Colonic mucosa (tissue), 4 donors: ENCODE measurements around the gene LRRC8C. TPM values are rescaled to one million over a fixed set of nuclear protein-coding genes. Genes with fewer than 3 reads are reported as not detected.

ENCODE experiments used
- DNase-seq: peaks from one replicate; pipeline ENCODE4 v3.0.0-alpha.2; 2020
- H3K27ac ChIP-seq: fragments of 200-600 bp; one replicate; pipeline ENCODE4 v1.8.0; 2021
- H3K27me3 ChIP-seq: fragments of 200-600 bp; one replicate; pipeline ENCODE4 v1.8.0; 2021
- H3K36me3 ChIP-seq: fragments of 200-600 bp; one replicate; pipeline ENCODE4 v1.8.0; 2021
- H3K4me1 ChIP-seq: fragments of 200-600 bp; one replicate; pipeline ENCODE4 v1.8.0; 2021; ENCODE audit warnings: mild to moderate bottlenecking
- H3K4me3 ChIP-seq: fragments of 200-600 bp; one replicate; pipeline ENCODE4 v1.8.0; 2021
- H3K9ac ChIP-seq, 2 donors: one replicate each; pipeline ENCODE4 v1.7.0; 2013; ENCODE audit warnings: control low read depth in 2 of 2, low read depth in 2 of 2, low read length in 2 of 2
- H3K9me3 ChIP-seq: fragments of 200-600 bp; one replicate; pipeline ENCODE4 v1.8.0; 2021
- intact Hi-C: fragments of 100-400 bp; cut with DNase I; formaldehyde crosslinking; loops from one replicate; pipeline ENCODE4 v1.14.1; 2022
- total RNA-seq, 2 donors: library from RNA; stranded (reverse); fragmentation: NEBNext Ultra II Directional in 1 of 2; extraction: Animal tissue kit (Norgen Biotek cat#: 25700) in 1 of 2; gene quantifications; one replicate each; pipeline ENCODE4 v1.2.1, GENCODE V29; 2021
- TF ChIP-seq, protein P1 (sequence below): fragments of 200-600 bp; IDR thresholded peaks from one replicate; pipeline ENCODE4 v1.8.0; 2022; ENCODE audit warnings: antibody characterized with exemption, mild to moderate bottlenecking
- donor health status: healthy.
- donor health status: DM: no; HTN: no; CAD: no.
- donor health status: DM: no; HTN: no; CAD: no.

The LRRC8C gene
- total RNA-seq, 2 donors from 2014 or later: 1.2 to 3.3 TPM

DNA sequence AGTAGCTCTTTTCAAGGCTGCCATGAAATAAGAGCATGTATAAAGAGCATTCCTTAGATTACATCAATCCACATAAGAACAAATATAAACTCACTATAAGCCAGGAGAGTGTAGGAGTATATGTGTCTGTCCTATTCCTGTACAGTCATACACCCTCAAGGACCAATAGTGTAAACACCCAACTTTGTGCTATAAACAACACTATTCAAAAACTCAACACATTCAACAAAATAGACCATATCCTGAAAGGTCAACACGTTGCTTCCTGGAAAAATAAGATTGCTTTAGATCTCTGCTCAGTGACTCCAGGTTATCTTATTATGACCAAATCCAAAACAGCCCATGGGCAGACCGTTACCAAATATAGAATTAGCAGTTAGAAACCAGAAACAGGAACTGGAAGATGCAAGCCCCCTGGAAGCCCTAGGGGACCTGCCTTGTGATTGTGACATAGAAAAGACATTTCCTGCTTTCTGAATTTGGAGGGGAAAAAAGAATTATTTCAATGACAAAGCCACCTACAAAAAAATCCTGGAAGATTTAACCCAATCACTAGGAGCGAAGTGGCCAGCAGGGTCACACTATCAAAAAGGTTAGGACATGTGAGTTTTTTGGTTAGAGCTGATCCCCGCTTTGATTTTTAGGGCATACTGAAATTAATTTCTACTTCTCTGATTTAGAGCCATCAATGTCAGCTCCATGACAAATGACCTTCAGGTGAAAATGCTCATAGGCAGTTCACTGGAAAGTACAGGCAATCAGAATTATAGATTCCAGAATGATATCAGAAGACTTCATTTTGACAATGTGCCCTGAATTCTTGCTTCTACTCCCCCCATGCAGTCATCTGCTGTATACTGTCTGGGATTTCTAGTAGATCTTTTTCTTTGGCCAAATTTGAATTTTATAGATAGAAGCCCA is 59.9 kb downstream of the LRRC8C start:
- no peak for DNase-seq
- Histone ChIP-seq H3K27ac (no peak overlapping the region), H3K9me3 (no peaks in the 10 kb centered on the region), H3K27me3 (no peaks in the 10 kb centered on the region), H3K36me3 (no peaks in the 10 kb centered on the region), H3K4me3 (no peak overlapping the region), H3K9ac (no peak overlapping the region), H3K4me1 (no peaks in the 10 kb centered on the region)
- TF ChIP-seq, protein P1, sequence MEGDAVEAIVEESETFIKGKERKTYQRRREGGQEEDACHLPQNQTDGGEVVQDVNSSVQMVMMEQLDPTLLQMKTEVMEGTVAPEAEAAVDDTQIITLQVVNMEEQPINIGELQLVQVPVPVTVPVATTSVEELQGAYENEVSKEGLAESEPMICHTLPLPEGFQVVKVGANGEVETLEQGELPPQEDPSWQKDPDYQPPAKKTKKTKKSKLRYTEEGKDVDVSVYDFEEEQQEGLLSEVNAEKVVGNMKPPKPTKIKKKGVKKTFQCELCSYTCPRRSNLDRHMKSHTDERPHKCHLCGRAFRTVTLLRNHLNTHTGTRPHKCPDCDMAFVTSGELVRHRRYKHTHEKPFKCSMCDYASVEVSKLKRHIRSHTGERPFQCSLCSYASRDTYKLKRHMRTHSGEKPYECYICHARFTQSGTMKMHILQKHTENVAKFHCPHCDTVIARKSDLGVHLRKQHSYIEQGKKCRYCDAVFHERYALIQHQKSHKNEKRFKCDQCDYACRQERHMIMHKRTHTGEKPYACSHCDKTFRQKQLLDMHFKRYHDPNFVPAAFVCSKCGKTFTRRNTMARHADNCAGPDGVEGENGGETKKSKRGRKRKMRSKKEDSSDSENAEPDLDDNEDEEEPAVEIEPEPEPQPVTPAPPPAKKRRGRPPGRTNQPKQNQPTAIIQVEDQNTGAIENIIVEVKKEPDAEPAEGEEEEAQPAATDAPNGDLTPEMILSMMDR: no peak
- intact Hi-C loops: no loop called here

DNA sequence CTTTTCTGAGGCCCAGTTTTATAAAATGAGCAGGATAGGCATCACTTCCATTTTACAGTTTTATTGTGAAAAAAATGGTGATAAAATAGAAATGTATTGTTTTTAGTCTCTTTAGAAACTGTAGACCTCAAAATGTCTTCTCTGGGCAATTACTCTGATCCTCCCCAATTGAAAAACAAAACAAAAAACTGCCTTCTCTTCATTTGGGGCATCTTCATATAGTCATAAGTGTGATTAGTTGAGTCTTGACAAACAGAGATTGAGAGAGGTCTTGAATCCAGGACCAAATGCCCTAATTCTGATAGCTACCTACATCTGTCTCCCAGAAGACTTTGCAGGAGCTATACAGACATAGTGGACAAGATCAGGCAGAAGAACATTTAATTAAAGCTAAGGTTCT is 62.9 kb downstream of the LRRC8C start:
- no peaks in the 10 kb centered on the region for H3K36me3 ChIP-seq
- intact Hi-C loops: no loop called here
- TF ChIP-seq, protein P1: no peak
- no peak overlapping the region for H3K9ac ChIP-seq
- no peak overlapping the region for H3K27ac ChIP-seq
- no peak overlapping the region for H3K4me3 ChIP-seq
- DNase-seq: no peak
- H3K27me3 ChIP-seq: no peaks in the 10 kb centered on the region
- H3K9me3 ChIP-seq: no peaks in the 10 kb centered on the region
- no peaks in the 10 kb centered on the region for H3K4me1 ChIP-seq

DNA sequence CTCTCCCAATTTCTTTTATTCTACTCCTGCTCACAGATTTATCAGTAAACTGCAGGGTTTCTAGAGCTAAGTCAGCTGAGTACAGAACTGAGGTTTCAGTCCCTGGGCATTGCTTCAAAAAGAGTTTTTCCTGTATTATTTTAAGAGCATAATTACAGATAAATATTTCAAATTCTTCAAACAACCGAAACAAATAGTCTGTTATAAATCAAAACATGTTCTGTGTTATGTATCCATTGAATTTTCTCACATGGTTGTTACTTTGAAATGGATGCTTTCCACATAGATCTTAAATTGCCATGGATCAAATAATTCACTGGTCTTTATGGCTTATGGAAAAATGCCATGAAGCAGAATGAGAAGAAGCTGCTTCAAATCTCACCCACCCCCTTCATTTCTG is 64.5 kb downstream of the LRRC8C start:
- intact Hi-C loops: no loop called here
- no peak for DNase-seq

DNA sequence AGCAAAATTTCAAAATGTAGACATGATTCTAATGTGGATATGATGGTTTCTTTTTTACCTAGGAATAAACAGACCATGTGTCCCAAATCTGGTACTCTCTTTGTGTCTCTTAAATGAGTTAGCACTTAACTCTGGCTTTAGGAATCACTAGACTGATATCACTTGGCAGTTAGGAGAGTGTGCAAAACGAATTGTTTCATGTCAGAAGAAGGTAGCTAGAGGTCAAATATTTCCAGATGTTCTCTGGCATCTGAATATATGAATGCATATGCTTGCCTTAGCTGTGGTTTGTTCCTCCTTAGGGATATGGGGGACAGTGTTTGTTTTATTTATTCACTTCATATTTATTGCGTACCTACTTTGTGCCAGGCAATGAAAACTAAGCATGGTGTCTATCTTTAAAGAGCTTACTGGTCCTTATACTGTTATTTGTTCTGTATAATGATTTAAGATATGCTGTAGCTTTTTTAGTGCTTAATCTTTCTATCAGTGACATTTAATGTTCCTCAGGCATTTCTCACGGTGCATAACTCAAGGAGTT is 65.2 kb downstream of the LRRC8C start:
- DNase-seq: no peak
- intact Hi-C loops: no loop called here
- Histone ChIP-seq H3K9ac (no peak overlapping the region), H3K27ac (no peak overlapping the region), H3K9me3 (no peaks in the 10 kb centered on the region), H3K4me1 (no peaks in the 10 kb centered on the region), H3K27me3 (no peaks in the 10 kb centered on the region), H3K36me3 (no peaks in the 10 kb centered on the region), H3K4me3 (no peak overlapping the region)
- TF ChIP-seq, protein P1: no peak

More for the DNA sequence above, 64.5 kb downstream of the LRRC8C start:
- TF ChIP-seq, protein P1: no peak
- H3K4me1 ChIP-seq: no peaks in the 10 kb centered on the region
- H3K9ac ChIP-seq: no peak overlapping the region
- no peaks in the 10 kb centered on the region for H3K27me3 ChIP-seq
- H3K4me3 ChIP-seq: no peak overlapping the region
- H3K9me3 ChIP-seq: no peaks in the 10 kb centered on the region
- H3K27ac ChIP-seq: no peak overlapping the region
- no peaks in the 10 kb centered on the region for H3K36me3 ChIP-seq

GRCh38 chr1:89698624-89699023 is 65.7 kb downstream of the LRRC8C start:
- Histone ChIP-seq H3K9ac (no peak overlapping the region), H3K9me3 (no peaks in the 10 kb centered on the region), H3K4me1 (no peaks in the 10 kb centered on the region), H3K27ac (no peak overlapping the region), H3K4me3 (no peak overlapping the region), H3K36me3 (no peaks in the 10 kb centered on the region), H3K27me3 (no peaks in the 10 kb centered on the region)
- TF ChIP-seq, protein P1: no peak
- no peak for DNase-seq
- intact Hi-C loops: no loop called here
